Measurements from ENCODE around the gene CTNNBL1.

CTNNBL1 gene

GRCh38 chr20:37777012-37777950, 83.5 kb downstream of the CTNNBL1 start:
- no peak for DNase-seq (ENCODE audit: low spot score)

- no peak for DNase-seq (ENCODE audit: low spot score)
Measured at GRCh38 chr20:37777988-37778659, 84.3 kb downstream of the CTNNBL1 start.

GRCh38 chr20:37781626-37782025, 87.8 kb downstream of the CTNNBL1 start:
- DNase-seq (ENCODE audit: low spot score), result no peak

GRCh38 chr20:37786043-37786442, 92.2 kb downstream of the CTNNBL1 start:
- DNase-seq (ENCODE audit: low spot score), result no peak

- DNase-seq (ENCODE audit: low spot score), result no peak
Measured at GRCh38 chr20:37789408-37789807, 95.6 kb downstream of the CTNNBL1 start.

GRCh38 chr20:37790900-37791299, 97.1 kb downstream of the CTNNBL1 start:
- DNase-seq (ENCODE audit: low spot score), result no peak

GRCh38 chr20:37796121-37796520, 102.3 kb downstream of the CTNNBL1 start:
- no peak for DNase-seq (ENCODE audit: low spot score)

- no peak for DNase-seq (ENCODE audit: low spot score)
Measured at GRCh38 chr20:37796733-37797132, 102.9 kb downstream of the CTNNBL1 start.

- DNase-seq (ENCODE audit: low spot score), result no peak
Measured at GRCh38 chr20:37797669-37798175, 103.9 kb downstream of the CTNNBL1 start.

- no peak for DNase-seq (ENCODE audit: low spot score)
Measured at GRCh38 chr20:37798312-37798711, 104.5 kb downstream of the CTNNBL1 start.

GRCh38 chr20:37800618-37801017, 106.8 kb downstream of the CTNNBL1 start:
- no peak for DNase-seq (ENCODE audit: low spot score)

- DNase-seq (ENCODE audit: low spot score), result no peak
Measured at GRCh38 chr20:37801921-37802320, 108.1 kb downstream of the CTNNBL1 start.

GRCh38 chr20:37803438-37804307, 109.8 kb downstream of the CTNNBL1 start:
- DNase-seq (ENCODE audit: low spot score), result no peak

- no peak for DNase-seq (ENCODE audit: low spot score)
Measured at GRCh38 chr20:37804584-37805566, 111.0 kb downstream of the CTNNBL1 start.

- no peak for DNase-seq (ENCODE audit: low spot score)
Measured at GRCh38 chr20:37807471-37808232, 113.8 kb downstream of the CTNNBL1 start.

- DNase-seq (ENCODE audit: low spot score), result no peak
Measured at GRCh38 chr20:37808233-37809070, 114.6 kb downstream of the CTNNBL1 start.

GRCh38 chr20:37810027-37810426, 116.2 kb downstream of the CTNNBL1 start:
- DNase-seq (ENCODE audit: low spot score), result no peak

- DNase-seq (ENCODE audit: low spot score), result no peak
Measured at GRCh38 chr20:37816003-37816402, 122.2 kb downstream of the CTNNBL1 start.

GRCh38 chr20:37816726-37817125, 122.9 kb downstream of the CTNNBL1 start:
- DNase-seq (ENCODE audit: low spot score), result no peak
